Stimulated activated CD4-positive, alpha-beta T cell treated with anti-CD3 and anti-CD28 coated beads, Interleukin-1b, Interleukin-23, amount 100 ng/mL, for 4 hours (primary cell): ENCODE measurements around the gene CAPN12.

ENCODE experiments used
- DNase-seq, 2 donors: peaks; one replicate each; pipeline ENCODE4 v3.0.0-alpha.2; 2020; ENCODE audit warnings: low read depth in 2 of 2

The CAPN12 gene

DNA sequence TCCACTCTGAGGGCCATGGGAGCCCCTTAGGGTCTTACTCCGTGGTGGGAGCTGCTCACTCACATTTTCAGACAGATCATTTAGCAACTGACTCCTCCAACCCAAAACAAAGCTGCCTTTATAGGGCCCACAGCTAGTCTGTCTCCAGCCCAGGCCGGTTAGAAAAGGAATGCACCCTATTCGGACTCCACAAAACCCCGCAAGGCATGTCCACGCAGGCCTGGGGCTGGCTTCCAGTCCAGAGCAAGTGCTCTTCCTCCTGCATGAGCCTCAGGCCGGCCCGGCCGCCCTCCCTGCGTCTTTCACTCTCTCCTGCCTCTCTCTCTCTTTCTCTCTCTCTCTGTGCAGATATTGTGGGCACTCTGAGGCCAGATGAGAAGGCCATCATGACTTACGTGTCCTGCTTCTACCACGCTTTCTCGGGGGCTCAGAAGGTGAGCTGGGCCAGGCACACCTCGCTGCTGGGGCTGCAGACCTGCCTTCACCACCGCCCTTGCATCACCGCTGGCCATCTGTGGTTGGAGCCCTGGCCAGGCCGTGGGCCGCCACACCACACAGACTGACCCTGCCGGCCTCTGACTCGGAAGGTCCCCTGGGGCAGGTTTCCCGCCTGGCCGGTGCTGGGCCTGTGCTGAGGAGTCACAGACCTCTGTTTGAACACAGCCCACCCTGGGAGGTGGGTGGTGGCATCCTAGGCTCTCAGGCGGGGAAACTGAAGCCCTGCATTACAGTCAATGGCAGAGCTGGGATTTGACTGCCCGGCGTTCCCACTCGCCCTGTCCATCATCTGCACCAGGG is 33.1 kb downstream of the CAPN12 start:
- DNase-seq: no peak

DNA sequence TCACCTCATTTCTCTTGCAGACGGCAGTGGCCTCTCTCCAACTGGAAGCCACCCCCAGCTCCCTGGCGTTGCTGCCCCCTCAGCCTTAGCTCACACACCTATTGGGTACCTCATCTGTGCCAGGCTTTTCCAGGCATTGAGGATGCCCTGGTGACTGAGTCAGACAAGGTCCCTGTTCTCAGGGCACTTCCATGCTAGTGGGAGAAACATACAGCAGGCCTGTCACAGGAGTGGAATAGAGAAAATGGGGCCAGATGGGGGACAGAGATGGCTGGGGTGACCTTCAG is 33.9 kb downstream of the CAPN12 start:
- no peak for DNase-seq

DNA sequence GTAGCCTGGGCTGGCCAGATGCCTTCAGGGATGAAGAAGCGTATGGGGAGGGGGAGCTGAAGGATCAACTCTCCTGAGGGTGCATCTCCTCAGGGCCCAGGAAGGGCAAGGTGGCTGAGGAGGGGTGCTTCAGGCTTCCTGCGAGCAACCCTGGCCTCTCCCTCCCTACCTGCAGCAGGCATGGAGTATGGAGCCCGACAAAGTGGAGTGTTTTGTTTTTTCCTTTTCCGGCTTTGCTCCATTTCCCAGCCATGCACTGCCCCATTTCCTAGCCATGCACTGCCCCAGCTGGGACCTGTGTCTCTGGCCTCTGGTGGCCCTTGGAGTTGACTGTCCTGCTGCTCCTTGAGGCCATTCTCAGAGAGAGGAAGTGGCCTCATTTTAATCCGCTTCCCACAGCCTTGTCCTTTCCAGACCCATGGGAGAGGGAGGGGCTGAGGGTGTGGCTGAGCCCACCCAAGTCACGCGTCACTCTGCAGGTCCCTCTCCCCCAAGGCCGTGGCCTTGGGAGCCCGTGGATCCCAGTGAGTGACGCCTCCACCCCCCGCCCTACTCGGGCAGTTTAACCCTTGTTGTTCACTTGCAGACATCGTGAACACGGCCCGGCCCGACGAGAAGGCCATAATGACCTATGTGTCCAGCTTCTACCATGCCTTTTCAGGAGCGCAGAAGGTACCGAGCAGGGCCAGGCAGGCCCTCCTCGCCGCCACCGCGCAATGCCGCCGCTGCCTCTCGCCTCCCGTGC is 34.4 kb downstream of the CAPN12 start:
- no peak for DNase-seq

DNA sequence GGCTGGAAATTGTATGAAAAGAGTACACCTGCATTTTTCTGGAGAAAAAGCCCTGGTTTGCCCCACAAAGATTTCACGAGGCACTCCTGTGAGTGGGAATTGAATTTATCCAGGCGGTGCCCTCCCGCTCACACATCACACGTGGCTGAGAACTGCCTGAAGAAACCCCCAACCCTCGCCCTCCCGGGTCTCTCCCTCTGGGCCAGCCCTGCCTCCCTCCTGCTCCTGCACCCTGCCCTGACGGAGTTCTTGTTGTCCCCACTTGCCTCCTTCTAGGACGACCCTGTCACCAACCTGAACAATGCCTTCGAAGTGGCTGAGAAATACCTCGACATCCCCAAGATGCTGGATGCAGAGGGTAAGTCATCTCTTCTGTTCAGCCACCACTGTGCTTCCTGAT is 35.2 kb downstream of the CAPN12 start:
- no peak for DNase-seq

DNA sequence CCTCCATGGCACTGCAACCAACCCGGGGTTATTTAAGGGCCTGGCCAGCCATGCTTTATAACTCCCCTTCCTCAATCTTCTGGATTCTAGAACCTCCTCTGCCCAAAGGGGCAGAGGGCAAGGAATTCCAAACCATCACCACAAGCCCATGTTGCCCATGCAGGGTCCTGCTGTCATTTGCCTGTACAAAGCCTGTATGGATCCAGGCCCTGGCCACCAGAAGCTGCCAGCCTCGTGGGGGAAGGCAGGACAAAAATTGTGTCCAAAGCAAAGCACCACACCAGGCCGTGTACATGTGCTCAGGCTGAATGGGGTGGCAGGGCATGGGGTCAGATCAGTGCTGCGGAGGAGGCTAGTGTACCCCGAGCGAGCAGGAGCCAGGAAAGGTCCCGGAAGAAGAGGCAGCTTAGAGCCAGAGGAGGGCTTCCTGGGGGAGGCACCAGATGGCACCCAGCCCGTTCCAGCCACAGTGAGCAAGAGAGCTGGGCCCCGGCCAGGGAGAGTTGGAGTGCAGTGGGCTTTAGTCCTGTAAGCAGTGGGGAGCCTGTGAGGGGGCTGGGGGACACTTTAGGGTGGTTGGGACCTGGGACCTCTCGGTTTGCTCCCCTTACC is 35.8 kb downstream of the CAPN12 start:
- no peak for DNase-seq

DNA sequence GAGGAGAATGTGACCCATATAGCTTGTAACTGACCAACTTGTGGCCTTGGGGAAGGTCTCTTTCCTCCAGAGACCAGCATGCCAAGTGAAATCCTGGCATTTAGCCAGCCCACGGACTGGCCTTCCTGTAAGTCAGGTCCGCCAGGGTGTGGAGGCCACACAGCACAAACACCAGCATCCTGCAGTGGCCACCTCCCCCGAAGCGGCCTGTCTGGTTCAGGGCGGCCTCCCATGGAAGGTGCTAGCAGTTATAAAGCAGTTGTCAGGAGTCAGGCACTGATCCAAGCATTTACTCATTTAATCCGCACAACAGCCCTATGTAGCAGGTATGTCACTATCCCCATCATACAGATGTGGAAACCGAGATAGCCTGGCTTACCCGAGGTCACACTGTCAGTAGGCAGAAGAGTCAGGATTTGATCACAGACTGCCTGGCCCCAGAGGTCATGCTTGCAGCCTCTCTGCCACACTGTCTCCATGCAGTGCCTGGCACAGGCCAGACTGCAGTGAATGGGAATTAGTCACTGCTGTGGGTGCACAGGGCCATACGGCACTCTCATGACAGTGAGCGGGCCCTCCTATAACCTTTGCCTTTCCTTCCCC is 36.7 kb downstream of the CAPN12 start:
- DNase-seq: no peak

- DNase-seq: no peak
These were observed 37.3 kb downstream of the CAPN12 start for GRCh38 chr19:38706792-38707511.

DNA sequence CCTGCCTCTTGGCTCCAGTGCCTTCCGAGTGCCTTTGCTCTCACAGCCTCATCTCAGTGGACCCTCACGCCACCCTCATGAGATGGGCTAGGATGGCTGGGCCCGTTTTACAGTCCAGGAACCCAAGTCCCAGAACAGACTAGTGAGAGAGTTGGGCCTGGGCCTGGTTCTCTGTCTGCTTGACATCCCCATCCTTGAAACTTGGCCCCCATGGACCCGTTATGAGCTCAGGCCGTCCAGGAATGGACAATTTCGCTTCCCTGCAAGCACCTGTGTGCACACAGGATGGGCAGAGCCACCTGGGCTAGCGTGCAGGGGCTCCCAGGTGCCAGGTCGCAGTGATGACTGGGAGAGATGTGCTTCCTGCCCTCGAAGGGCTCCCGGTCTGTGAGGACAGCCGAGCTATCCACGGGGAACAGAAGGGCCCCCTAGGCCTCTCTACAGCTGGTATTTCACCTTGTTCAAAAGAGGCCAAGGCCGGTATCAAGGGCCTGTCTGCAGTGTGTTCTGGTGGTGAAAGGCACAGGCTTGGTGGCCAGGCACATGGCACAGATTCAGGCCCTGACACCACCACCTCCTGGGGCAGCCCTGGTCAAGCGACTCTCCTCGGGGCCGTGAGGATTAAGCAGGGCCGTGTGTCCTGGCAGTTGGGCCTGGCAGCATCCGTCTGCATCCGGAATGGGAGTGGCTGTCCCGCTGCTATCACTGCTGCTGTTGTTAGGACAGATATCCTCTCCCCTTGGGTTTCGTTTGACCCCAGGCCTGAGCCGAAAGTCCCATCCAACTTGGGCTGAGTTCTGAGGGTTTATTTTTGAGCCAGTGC is 38.9 kb downstream of the CAPN12 start:
- DNase-seq: no peak

DNA sequence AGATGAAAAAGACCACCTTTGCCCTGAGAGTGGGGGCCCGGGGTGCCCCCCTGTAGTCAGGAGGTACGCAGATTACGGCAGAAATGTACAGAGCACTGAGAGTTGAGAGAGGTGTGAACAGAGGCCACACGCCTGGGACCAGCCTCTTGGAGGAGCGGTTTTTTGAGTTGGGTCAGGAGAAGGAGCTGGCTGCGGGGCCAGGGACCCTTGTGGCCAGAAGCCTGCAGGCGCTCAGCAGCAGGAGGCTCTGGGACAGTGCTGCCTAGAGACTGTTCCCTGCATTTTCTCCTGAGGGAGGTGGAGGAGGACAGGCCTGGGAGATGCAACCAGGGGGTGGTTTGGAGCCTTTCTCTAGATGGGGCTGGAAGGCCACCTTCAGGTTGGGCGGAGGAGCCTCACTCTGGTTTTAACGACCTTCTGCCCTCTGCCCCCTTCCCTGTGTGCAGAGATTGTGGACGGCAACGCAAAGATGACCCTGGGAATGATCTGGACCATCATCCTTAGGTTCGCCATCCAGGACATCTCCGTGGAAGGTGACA is 39.7 kb downstream of the CAPN12 start:
- DNase-seq: no peak

- no peak for DNase-seq
These were observed 40.8 kb downstream of the CAPN12 start for GRCh38 chr19:38703509-38703908.

GRCh38 chr19:38702278-38702677 is 42.0 kb downstream of the CAPN12 start:
- no peak for DNase-seq

DNA sequence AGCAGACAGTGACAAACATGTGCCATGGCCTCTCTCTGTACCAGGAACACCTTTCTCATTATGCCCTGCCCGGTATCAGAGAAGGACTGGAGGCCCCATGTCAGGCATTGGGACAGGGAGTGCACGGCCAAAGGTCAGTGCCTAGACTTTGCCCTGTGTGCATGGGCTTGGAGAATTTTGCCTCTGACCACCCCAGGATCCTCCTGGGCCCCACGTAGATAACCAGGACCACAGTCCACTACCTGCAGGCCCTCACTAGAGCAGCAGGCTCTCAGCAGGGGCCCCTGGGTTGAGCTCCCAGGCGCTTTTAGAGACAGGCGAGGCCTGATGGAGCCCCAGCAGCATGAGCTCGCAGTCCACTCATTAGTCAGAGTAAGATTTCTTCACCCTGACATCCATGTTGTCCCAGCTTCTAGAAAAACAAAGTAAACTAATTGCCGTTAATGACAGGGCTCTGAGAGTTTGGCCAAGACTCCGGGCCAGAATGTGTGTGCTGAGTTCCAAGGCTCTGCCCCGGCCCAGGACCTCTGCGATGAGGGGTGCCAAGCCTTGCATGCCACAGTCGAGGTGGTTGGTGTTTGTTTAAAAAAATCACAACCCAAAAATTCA is 42.7 kb downstream of the CAPN12 start:
- DNase-seq: no peak

DNA sequence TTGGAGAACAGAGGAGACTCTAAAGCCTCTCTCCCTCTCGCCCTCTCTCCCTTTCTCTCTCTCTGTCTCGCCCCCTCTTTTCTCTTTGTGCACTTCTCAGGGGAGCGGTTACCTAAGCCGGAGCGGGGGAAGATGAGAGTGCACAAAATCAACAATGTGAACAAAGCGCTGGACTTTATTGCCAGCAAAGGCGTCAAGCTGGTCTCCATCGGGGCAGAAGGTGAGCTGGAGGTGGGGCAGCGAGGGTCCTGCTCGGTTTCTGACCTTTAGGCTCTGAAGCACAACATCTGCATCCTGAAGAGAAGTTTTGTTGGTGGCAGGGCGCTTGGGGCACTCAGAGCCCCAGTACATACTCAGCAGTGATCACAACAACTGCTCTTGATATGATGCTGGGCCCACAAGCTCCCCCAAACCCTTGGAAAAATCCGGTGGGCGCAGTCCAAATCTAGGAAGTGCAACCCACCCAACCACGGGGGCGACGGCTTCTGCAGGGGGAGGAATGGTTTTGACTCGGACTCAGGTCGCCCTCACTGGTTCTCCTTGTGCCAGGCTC is 43.3 kb downstream of the CAPN12 start:
- DNase-seq: no peak

- no peak for DNase-seq
These were observed 43.8 kb downstream of the CAPN12 start for GRCh38 chr19:38700350-38700901.

- no peak for DNase-seq
These were observed 44.5 kb downstream of the CAPN12 start for GRCh38 chr19:38699647-38700349.

DNA sequence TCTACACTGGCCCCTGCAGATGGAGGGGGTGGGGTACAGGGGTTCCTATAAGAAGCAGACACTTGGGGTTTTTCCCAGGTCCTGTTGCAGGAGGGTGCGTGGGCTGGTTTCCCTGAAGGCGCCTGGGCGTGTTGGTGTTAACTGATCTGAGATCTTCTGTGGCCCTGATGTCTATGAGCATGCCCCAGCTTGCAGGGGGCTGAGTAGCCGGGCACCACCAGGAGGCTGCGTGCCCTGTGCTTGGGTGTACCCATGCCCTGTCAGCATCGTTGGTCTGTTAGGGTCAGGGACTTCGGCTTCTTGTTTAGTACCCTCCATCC is 45.3 kb downstream of the CAPN12 start:
- DNase-seq: peak in 1 of 2 donors; percentile 17

GRCh38 chr19:38698225-38699026 is 45.8 kb downstream of the CAPN12 start:
- DNase-seq: no peak

- no peak for DNase-seq
These were observed 46.6 kb downstream of the CAPN12 start for GRCh38 chr19:38697641-38698071.
